Type B pancreatic cell (in vitro differentiated cells): ENCODE measurements around the gene DERL3. TPM values are rescaled to one million over a fixed set of nuclear protein-coding genes. Genes with fewer than 3 reads are reported as not detected.

Source experiments
- DNase-seq: peaks from one replicate; pipeline ENCODE4 v3.0.0; 2021; ENCODE audit warnings: mixed read lengths; ENCODE audit not compliant: unreplicated experiment; ENCODE audit errors: extremely low spot score
- H3K27ac Mint-ChIP-seq: 2 replicates; pipeline ENCODE4 v1.8.0; 2021; ENCODE audit warnings: mild to moderate bottlenecking, mixed read lengths
- H3K27me3 Mint-ChIP-seq: 2 replicates; pipeline ENCODE4 v1.8.0; 2021; ENCODE audit warnings: mixed read lengths
- H3K36me3 Mint-ChIP-seq: 2 replicates; pipeline ENCODE4 v1.8.0; 2021; ENCODE audit warnings: mixed read lengths
- H3K4me1 Mint-ChIP-seq: one replicate; pipeline ENCODE4 v1.8.0; 2021; ENCODE audit warnings: mixed read lengths; ENCODE audit not compliant: unreplicated experiment
- H3K4me3 Mint-ChIP-seq: 2 replicates; pipeline ENCODE4 v1.8.0; 2021; ENCODE audit warnings: mild to moderate bottlenecking, mixed read lengths
- H3K9me3 Mint-ChIP-seq: 2 replicates; pipeline ENCODE4 v1.8.0; 2021; ENCODE audit warnings: mixed read lengths
- CTCF ChIP-seq: fragments of 200-600 bp; sonication (generic); conservative IDR thresholded peaks from 2 replicates; pipeline ENCODE4 v1.5.0; 2021; ENCODE audit warnings: antibody characterized with exemption, mild to moderate bottlenecking
- total RNA-seq: library from RNA; stranded (reverse); gene quantifications from 2 replicates; pipeline ENCODE4 v1.2.1, GENCODE V29; 2021; ENCODE audit warnings: low replicate concordance

Gene DERL3
- total RNA-seq, 1 donor from 2014 or later, result 9.5 TPM

DNA sequence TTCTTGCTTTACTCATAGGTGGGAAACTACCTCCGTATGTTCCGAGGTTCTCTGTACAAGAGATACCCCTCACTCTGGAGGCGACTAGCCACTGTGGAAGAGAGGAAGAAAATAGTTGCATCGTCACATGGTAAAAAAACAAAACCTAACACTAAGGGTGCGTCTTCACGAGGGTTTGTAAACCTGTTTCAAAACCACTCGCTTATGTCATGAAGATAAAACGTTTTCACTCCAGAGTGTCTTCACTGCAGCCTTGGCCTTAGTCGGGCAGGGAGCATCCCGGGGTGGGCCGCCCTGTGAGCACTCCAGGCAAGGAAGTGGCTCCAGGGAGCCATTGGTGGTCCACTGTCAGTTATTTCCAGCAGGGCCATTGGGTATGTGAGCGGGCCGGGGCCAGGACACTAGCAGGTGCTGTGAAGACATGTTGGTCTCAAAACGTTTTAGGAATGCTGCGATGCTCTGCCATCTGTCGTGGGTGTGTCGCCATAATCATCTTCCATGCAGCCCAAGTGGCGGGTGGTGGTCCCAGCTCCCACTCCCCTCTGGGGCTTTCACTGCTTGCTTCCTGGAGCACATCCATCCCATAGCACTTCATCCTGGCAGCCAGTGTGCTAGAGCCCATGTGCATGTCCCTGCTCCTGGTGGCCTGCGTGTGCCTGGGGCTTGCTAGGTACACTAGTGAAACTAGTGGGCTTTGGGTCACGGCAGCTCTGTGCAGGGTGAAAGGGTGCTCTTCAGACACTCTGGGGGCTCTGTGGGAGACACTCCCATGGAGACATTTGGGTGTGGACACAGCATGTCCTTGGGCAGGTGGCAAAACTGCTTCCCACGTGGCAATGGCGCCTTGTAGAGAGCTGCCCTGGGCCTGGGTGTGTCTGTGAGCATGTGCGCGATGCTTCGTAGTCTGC, 46.8 kb downstream of the DERL3 start:
- H3K27ac Mint-ChIP-seq, result peak overlapping the region; percentile 31
- H3K27me3 Mint-ChIP-seq, result no peaks in the 10 kb centered on the region
- H3K36me3 Mint-ChIP-seq, result peaks cover 27% of the 10 kb centered on the region
- H3K4me3 Mint-ChIP-seq, result peak overlapping the region; percentile 70
- TF ChIP-seq CTCF, result no peak
- no peaks in the 10 kb centered on the region for H3K9me3 Mint-ChIP-seq
- peaks cover 42% of the 10 kb centered on the region for H3K4me1 Mint-ChIP-seq
- no peak for DNase-seq

DNA sequence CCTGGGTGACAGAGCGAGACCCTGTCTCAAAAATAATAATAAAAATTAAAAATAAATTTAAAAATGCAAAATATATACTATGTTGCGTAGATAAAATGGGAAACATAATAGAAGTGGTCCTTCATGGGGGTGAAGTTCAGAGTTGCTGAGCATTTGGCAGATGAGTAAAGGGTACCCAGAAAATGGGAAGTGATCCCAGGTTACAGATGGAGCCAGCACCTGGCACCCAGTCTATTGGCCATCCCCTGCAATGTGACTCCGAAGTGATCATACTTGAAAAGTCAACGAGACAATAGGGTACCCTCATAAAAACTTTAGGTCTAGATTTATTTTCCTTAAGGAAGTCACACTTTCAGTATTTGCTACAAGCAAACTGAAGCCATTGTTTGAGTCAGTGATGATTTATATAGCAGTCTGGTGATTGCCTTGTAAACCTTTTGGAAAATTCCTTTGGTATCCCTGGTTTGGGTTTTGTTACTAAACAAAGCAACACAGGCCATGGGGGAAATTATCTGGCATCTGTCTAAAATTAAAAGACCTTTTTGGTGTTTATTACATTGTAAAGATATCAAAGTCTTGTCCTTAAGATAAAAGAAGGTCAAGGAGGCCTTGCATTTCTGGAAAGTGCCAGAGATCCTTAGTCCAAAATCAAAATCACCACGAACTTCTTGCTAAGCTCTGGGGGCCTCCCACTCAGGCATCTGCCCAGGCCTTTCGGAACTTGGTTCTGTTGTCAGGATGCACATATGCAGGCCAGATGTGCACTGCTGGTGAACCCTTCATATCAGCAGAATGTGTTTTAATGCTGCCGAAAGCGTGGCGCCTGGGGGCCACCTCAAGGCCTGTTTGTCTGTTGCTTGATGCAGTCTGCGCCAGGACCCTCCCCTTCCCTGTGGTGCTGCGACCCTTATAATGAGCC, 47.7 kb downstream of the DERL3 start:
- no peaks in the 10 kb centered on the region for H3K27me3 Mint-ChIP-seq
- peaks cover 49% of the 10 kb centered on the region for H3K4me1 Mint-ChIP-seq
- peaks cover 20% of the 10 kb centered on the region for H3K36me3 Mint-ChIP-seq
- no peak for TF ChIP-seq CTCF
- H3K27ac Mint-ChIP-seq, result peak overlapping the region; percentile 31
- no peak for DNase-seq
- H3K4me3 Mint-ChIP-seq, result peak overlapping the region; percentile 70
- no peaks in the 10 kb centered on the region for H3K9me3 Mint-ChIP-seq

- no peak for TF ChIP-seq CTCF
- no peaks in the 10 kb centered on the region for H3K9me3 Mint-ChIP-seq
- H3K27me3 Mint-ChIP-seq, result no peaks in the 10 kb centered on the region
- peak overlapping the region; percentile 44 for H3K27ac Mint-ChIP-seq
- DNase-seq, result no peak
- peaks cover 17% of the 10 kb centered on the region for H3K36me3 Mint-ChIP-seq
- peak overlapping the region; percentile 68 for H3K4me3 Mint-ChIP-seq
- H3K4me1 Mint-ChIP-seq, result peaks cover 49% of the 10 kb centered on the region
Observed at GRCh38 chr22:23789638-23790037, 49.2 kb downstream of the DERL3 start.

- Mint-ChIP-seq H3K4me3 (peak overlapping the region; percentile 68), H3K4me1 (peaks cover 51% of the 10 kb centered on the region), H3K36me3 (peaks cover 17% of the 10 kb centered on the region), H3K27me3 (no peaks in the 10 kb centered on the region), H3K27ac (peak overlapping the region; percentile 44), H3K9me3 (no peaks in the 10 kb centered on the region)
- no peak for DNase-seq
- TF ChIP-seq CTCF, result no peak
Observed at GRCh38 chr22:23789121-23789520, 49.7 kb downstream of the DERL3 start.

DNA sequence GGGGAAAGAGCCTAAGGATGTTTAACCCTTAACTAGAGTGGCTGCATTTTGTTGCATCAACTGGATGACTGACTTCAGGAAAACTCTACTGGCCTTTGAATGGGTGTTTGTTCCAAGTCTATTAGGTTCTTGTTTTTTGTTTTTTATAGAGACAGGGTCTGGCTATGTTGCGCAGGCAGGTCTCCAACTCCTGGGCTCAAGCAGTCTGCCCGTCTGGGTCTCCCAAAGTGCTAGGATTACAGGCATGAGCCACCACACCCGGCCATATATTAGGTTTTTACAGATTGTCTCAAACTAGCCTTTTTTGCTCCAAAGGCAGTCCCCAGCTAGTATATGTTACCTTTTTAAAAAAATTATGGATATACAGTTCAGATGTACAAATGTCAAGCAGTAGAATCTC, 50.9 kb downstream of the DERL3 start:
- H3K4me3 Mint-ChIP-seq, result peak overlapping the region; percentile 95
- peaks cover 46% of the 10 kb centered on the region for H3K4me1 Mint-ChIP-seq
- peak overlapping the region; percentile 80 for H3K27ac Mint-ChIP-seq
- H3K9me3 Mint-ChIP-seq, result no peaks in the 10 kb centered on the region
- H3K27me3 Mint-ChIP-seq, result no peaks in the 10 kb centered on the region
- TF ChIP-seq CTCF, result no peak
- peaks cover 11% of the 10 kb centered on the region for H3K36me3 Mint-ChIP-seq
- no peak for DNase-seq
